ENCODE data around the gene TEX26. TPM values are rescaled to one million over a fixed set of nuclear protein-coding genes. Genes with fewer than 3 reads are reported as not detected.

TEX26 gene
- total and polyA plus RNA-seq, 10 of the 15 experiments (the other 5 are each of a cell fraction or from before 2014, with no cell fraction given): not detected

GRCh38 chr13:30998136-30999088 lies 66.0 kb downstream of the TEX26 start (continued):
- no peak for TF ChIP-seq NKRF (conservative IDR thresholded peaks at IDR 0.05)
- TF ChIP-seq SMC3 (IDR thresholded peaks at IDR 0.05; ENCODE audit: borderline replicate concordance, low read length): no peak
- no peak for TF ChIP-seq YBX1 (IDR thresholded peaks at IDR 0.05)
- TF ChIP-seq KAT2A (conservative IDR thresholded peaks at IDR 0.05; ENCODE audit: control insufficient read depth, low read depth, low read length): no peak
- no peak for TF ChIP-seq NRF1 (conservative IDR thresholded peaks at IDR 0.05; ENCODE audit: low read depth, low read length)

GRCh38 chr13:31000889-31001288 lies 68.4 kb downstream of the TEX26 start:
- WGBS (ENCODE audit: insufficient coverage, insufficient replicate concordance, low lambda C conversion rate, missing lambda C conversion rate): 0% methylated on average over 3 of the region's 3 CpGs
- H3K9me3 ChIP-seq (replicated peaks; ENCODE audit: control insufficient read depth, insufficient read depth, low read length): no peaks in the 10 kb centered on the region
- BruUV-seq (replicated peaks): no TSS peak
- no peaks in the 10 kb centered on the region for H4K20me1 ChIP-seq (ENCODE audit: control insufficient read depth, insufficient read depth)
- ChIA-PET CTCF (interaction anchor here (1.9 to 2.5 kb wide), 2 partner anchors 23 to 43 kb away, joined by 4 to 8 read pairs; no protein-coding TSS in a partner anchor), RAD21 (ENCODE audit: unreplicated experiment) (no interaction called here), POLR2A (no interaction called here), SMC1A (ENCODE audit: uncharacterized antibody, unreplicated experiment) (no interaction called here)
- in situ Hi-C loops (cut with MboI) (no loop called here), intact Hi-C loops (cut with micrococcal nuclease; ENCODE audit: unreplicated experiment) (no loop called here)
- H3K4me3 ChIP-seq: no peak overlapping the region
- no peaks in the 10 kb centered on the region for H3K79me2 ChIP-seq (ENCODE audit: control insufficient read depth, insufficient read depth, low read length)
- DNase-seq (ENCODE audit: low read depth, low spot score) (no peak), ATAC-seq (no peak), FAIRE-seq (no peak)
- H3K4me1 ChIP-seq (ENCODE audit: control insufficient read depth, insufficient read depth, low read length): no peaks in the 10 kb centered on the region
- H3K9ac ChIP-seq (ENCODE audit: control insufficient read depth, insufficient read depth, low read length): no peak overlapping the region
- no peak overlapping the region for H2AFZ ChIP-seq (ENCODE audit: control insufficient read depth, low read depth, low read length)
- no peaks in the 10 kb centered on the region for H3K36me3 ChIP-seq (ENCODE audit: control insufficient read depth in 2 of 2, insufficient read depth in 2 of 2, low read length in 1 of 2)
- no peak overlapping the region for H3K27ac ChIP-seq (ENCODE audit: control insufficient read depth, insufficient read depth)
- H3K4me2 ChIP-seq (ENCODE audit: control insufficient read depth, insufficient read depth): no peak overlapping the region
- H3K27me3 ChIP-seq (replicated peaks in 1 of 2; ENCODE audit: control insufficient read depth in 2 of 2, insufficient read depth in 2 of 2, low read length in 1 of 2): peaks cover 2% of the 10 kb centered on the region in 2 experiments
- TF ChIP-seq, protein P1, sequence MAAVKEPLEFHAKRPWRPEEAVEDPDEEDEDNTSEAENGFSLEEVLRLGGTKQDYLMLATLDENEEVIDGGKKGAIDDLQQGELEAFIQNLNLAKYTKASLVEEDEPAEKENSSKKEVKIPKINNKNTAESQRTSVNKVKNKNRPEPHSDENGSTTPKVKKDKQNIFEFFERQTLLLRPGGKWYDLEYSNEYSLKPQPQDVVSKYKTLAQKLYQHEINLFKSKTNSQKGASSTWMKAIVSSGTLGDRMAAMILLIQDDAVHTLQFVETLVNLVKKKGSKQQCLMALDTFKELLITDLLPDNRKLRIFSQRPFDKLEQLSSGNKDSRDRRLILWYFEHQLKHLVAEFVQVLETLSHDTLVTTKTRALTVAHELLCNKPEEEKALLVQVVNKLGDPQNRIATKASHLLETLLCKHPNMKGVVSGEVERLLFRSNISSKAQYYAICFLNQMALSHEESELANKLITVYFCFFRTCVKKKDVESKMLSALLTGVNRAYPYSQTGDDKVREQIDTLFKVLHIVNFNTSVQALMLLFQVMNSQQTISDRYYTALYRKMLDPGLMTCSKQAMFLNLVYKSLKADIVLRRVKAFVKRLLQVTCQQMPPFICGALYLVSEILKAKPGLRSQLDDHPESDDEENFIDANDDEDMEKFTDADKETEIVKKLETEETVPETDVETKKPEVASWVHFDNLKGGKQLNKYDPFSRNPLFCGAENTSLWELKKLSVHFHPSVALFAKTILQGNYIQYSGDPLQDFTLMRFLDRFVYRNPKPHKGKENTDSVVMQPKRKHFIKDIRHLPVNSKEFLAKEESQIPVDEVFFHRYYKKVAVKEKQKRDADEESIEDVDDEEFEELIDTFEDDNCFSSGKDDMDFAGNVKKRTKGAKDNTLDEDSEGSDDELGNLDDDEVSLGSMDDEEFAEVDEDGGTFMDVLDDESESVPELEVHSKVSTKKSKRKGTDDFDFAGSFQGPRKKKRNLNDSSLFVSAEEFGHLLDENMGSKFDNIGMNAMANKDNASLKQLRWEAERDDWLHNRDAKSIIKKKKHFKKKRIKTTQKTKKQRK (IDR thresholded peaks at IDR 0.05; ENCODE audit: low read depth, low read length): no peak
- TF ChIP-seq IRF5 (IDR thresholded peaks at IDR 0.05; ENCODE audit: borderline replicate concordance) (no peak), MTA3 (IDR thresholded peaks at IDR 0.05; ENCODE audit: borderline replicate concordance, low read length) (no peak), ZNF622 (IDR thresholded peaks at IDR 0.05) (no peak), ATF7 (IDR thresholded peaks at IDR 0.05; ENCODE audit: low read depth) (no peak), ZNF384 (IDR thresholded peaks at IDR 0.05; ENCODE audit: borderline replicate concordance, low read depth, low read length) (no peak), NFXL1 (IDR thresholded peaks at IDR 0.05; ENCODE audit: borderline replicate concordance) (no peak), YBX1 (IDR thresholded peaks at IDR 0.05) (no peak), RB1 (IDR thresholded peaks at IDR 0.05; ENCODE audit: borderline replicate concordance) (no peak), TCF3 (IDR thresholded peaks at IDR 0.05; ENCODE audit: borderline replicate concordance, insufficient read depth, low read depth, low read length) (no peak), CBFB (IDR thresholded peaks at IDR 0.05; ENCODE audit: low read depth) (no peak)

Data from GM12878 (cell line).